HG02981 (cell line): ENCODE measurements around the gene ERGIC1.
"Not testable (repeated sequence)": the region's sequence is repeated elsewhere in the genome, so short reads cannot be mapped to it uniquely, and the experiment has no call there.

Source experiments
- ATAC-seq: cut with Tn5 transposase; IDR thresholded peaks from one replicate; pipeline ENCODE4 v1.9.1; 2021; ENCODE audit warnings: mild to moderate bottlenecking, moderate library complexity; ENCODE audit not compliant: unreplicated experiment

Gene ERGIC1

DNA sequence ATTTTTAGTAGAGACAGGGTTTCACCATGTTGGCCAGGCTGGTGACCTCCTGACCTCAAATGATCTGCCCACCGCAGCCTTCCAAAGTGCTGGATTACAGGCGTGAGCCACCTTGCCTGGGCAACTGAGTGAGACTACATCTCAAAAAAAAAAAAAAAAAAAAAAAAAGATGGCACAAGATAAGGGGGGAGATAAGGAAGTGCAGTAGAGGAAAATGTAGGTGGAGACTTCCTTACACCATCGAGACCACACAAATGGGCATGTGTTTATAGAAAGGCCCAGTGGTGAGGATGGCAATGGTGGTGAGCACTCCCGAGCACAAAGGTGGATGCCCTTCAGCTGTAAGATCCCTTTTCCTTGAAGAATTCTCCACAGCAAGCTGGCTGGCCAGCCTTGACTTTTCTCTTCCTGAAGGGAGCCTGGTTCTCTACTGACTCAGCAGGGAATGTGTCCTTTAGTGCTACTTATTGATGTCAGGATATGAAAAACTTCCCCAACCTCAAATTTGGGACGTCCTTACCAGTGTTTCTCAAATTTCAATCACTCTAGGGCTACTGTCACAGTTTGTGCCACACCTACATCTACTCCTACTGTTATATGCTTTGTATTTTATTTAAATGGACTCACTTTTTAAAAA, 28.2 kb downstream of the ERGIC1 start:
- ATAC-seq: no peak

DNA sequence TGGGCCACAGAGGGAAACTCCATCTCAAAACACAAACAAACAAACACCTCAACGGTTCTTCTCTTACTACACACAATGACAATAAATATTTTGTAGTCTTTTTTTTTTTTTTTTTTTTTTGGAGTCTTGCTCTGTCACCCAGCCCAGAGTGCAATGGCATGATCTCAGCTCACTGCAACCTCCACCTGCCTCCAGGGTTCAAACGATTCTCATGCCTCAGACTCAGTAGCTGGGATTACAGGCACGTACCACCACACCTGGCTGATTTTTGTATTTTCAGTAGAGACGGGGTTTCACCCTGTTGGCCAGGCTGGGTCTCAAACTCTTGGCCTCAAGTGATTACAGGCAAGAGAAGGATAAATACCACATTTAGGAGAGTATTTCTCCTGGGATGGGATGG, 30.1 kb downstream of the ERGIC1 start:
- not testable (repeated sequence) for ATAC-seq

DNA sequence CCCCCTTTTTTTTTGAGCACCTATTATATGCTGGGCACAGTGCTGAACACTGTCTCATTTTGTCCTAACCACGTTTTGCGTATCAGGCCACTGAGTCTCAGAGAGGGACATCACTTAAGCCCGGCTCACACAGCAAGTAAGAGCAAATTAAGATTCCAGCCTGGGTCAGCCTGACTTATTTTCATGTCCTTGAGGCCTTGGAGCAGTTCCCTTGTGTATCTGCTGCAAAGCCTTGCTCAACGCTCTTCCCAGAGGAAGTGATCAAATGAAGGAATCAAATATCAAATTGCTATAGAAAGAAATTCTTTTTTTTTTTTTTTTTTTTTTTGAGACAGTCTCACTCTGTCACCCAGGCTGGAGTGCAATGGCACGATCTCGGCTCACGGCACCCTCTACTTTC, 30.7 kb downstream of the ERGIC1 start:
- ATAC-seq: no peak

DNA sequence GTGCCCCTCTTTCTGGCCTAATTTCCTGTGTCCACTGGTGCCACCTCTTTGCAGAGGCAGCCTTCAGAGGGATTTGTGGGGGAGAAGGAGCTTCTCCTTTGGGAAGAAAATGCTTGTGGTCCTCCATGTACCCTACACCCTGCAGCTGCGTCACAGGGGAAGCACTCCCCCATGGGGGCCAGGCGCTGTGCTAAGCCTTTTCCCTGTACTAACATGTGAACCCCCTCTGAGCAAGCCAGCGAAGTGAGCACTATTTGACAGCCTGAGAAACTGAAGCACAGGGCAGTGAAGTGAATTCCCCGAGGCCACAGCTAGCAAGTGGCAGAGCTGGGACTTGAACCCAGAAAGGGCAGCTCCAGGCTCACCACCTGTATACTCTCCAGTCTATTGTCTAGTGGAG, 32.3 kb downstream of the ERGIC1 start:
- ATAC-seq: no peak

DNA sequence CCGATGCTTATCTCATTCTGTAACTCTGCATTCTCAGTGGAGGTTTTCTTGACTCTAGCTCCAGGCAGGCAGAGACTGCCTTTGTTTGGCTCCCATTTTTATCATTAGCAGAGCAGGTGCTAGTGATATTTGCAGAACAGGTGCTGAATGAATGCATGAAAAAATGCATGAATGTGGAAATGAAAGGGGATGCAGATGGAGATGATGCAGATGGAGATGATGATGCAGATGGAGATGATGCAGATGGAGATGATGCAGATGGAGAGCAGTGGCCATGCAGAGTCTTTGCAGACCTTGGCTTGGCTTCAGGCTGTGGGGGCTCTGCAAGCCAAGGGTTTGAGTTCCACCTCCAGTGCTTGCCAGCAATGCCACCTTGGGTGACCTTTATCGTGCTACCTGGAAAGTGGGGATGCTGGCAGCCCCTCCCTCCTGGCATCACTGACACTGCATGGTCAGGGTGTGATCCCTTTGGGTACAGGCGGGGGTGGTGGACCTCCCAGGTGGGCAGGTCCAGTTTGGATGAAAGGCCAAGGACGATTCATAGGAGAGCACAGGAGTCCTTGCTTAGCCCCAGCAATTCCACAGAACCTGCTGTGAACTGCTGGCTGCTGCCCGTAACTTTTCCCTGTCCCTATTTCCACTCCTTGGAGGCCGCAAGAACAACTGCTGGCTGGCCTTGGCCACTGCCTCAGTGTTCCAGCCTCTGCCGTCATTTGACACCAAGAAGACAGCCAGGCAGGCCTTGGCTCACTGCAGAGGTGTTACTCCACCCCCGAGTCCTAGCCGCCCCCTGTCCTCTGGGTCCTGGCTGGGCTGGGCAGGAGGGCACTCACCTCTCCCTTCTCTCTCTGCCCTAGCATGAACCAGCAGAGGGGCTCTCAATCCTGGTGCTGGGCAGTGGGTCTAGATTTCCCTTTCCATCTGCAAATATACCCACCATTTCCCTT, 33.0 kb downstream of the ERGIC1 start:
- ATAC-seq: no peak

DNA sequence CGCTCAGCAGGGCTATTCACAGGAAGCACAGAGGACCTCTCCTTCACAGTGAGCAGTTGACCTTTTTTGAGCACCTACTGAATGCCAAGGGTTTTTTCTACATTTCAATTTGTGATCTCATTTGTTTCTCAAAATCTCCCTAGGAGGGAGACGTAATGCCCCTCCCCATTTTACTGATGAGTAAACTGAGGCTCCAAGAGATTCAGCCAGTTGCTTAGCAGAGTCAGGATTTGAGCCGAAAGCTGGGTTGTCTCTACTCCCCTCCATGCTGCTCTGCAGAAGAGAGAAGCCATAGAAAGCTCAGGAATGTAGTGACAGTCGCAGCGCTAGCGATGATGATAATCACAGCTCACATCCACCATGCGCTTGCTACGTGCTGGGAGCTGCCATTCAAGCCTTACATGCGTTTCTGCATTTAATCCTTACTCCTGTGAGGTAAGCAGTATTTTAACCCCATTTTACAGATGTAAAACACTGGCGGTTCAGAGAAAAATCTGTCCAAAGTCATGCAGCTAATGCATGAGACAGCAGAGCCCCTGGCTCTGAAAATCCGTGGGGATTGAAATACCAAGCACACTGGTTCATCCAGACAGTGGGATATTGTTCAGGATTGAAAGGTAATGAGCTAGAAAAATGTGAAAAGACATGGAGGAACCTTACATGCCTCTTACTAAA, 33.8 kb downstream of the ERGIC1 start:
- ATAC-seq: no peak

DNA sequence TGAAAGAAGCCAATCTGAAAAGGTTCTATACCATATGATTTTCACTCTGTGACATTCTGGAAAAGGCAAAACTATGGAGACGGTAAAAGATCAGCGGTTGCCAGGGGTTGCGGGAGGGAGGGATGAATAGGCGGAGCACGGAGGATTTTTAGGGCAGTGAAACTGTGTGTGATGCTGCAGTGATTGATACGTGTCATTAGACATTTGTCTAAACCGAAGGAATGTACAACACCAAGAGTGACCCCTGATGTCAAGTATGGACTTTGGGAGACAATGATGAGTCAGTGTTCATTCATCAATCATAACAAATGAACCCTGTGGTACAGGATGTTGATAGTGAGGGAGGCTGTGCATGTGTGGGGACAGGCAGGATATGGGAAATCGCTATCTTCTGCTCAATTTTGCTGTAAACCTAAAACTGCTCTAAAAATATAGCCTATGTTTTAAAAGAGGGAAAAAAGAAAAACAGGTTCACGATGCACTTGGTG, 34.4 kb downstream of the ERGIC1 start:
- ATAC-seq: no peak

DNA sequence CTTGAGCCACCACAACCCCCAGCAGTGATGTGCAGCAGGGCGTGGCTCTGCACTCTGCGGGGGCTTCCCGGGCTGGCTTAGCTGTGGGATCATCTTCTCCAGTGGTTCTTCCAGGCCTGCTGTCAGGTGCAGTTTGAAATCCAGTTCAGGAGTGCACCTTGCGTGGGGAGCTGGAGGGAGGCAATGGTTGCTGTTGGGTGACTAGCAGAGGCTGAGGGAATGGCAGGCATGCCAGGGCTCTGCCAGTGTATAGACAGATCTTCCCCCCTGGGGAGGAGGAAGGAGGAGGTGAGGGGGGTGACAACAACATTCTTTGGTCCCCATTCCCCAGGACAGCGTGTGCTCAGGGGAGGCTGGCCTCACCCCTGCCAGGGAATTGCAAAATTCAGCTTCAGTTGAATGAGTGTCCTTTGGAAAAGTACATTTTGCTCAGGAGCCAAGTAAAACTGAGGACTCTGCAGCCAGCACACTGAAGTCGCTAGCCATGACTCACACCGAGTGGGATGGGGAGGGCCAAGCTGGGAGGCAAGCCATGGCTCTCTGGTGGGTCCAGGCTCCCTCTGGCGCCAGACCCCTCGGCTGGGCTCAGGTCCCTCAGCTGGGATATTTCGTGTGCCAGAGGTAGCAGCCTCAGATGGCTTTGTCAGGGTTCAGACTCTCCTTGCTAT, 35.0 kb downstream of the ERGIC1 start:
- no peak for ATAC-seq

DNA sequence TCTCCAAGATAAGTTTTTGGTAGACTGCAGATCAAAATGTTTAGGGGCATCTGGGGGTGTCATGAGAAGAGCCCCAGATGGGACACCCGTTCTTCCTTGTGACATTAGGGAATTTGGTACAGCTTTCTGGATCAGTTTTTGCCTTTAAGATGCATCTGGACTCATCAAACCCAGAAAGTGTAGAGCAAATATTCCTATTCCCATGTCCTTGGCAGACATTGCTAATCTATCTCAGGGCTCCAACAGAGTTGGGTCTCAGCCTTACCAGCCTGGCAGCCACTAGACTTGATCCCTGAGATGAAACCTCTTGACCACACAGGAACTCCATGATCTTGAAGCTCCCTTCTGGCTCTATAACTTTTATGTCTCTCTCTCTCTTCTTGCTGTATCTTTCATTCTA, 35.6 kb downstream of the ERGIC1 start:
- ATAC-seq: no peak

DNA sequence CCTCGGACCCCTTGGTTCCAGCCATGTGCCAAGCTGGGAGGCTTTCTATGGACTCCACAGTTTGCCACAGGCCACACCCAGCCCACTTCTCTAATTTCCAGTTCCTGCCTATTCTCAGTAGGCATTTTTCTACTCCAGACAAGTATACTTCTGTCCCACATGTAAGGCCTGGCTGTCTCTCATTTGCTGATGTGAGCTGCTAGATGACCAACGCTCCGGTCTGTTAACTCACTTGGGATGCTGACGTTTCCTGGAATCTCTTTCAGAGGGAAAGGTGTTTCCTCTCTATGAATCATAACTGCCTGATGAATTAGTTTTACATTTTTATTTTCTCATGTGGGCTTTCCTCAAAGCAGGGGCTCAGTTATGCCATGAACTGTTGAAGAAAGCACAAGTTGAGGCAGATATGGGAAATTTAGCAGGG, 36.3 kb downstream of the ERGIC1 start:
- ATAC-seq: no peak

DNA sequence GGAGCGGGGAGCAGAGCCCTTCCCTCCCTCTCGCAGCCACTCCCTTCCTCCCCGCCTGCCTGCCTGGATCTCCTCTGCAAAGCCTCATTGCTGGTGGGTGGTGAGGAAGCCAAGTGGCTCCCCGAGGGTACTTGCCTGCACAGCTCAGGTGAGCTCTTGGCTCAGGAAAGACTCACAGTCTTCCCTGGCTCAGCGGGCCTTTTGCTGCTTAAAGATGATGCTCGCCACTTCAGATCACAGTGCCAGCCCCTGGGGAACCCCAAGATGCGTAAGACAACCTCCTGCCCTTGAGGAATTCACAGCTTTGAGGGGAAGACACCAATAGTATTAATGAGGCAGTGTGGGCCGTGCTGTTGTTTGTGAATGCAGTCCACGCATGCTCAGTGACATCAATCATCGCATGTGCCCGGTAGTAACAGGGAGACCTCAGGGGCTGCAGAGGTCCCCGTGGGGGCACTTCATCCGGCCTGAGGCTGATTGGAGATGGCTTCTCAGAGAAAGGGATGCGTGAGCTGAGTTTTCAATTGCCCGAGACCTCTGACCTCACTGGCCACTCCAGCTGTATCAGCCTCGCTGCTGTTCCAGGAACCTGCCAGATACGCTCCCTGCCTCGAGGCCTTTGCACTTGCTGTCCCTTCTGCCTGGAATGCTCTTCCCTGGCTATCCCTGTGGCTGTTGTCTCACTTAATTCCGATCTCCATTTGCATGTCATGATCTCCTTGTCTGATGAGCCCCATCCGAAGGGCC, 36.8 kb downstream of the ERGIC1 start:
- ATAC-seq: no peak

DNA sequence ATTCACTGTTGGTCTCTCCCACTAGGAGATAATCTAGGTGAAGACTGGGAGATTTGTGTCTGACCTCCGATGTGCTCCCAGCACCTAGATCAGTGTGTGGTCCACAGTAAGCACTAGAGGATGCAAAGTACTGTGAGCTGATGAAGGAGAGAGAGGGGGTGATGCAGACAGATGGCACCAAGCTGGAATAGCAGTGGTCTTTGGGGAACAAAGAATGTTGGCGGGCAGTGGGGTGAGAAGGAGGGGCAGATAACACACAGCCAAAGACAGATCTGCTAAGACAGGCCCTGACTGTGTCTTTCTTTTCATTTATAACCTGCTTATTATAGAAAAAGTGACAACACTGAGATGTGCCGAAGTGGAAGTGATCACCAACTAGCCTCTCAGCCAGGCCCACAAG, 37.5 kb downstream of the ERGIC1 start:
- no peak for ATAC-seq

DNA sequence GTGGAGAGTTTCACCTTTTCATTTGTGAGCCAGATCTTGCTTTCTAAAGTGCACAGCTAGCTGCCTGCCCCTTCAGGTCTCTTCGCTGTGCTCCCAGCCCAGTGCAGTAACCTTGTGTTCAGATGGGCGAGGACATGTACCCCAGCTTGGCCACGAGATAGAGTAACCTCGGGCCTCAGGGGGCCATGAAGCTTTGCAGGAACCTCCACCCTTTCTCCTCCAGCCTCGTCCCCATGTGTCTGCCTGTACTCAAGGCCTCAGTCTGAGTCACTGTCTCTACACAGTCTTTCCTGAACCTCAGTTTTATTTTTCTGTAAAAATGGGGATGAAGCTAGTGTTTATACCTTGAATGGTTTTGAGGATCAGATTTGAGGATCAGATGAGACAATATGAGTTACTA, 37.9 kb downstream of the ERGIC1 start:
- no peak for ATAC-seq

DNA sequence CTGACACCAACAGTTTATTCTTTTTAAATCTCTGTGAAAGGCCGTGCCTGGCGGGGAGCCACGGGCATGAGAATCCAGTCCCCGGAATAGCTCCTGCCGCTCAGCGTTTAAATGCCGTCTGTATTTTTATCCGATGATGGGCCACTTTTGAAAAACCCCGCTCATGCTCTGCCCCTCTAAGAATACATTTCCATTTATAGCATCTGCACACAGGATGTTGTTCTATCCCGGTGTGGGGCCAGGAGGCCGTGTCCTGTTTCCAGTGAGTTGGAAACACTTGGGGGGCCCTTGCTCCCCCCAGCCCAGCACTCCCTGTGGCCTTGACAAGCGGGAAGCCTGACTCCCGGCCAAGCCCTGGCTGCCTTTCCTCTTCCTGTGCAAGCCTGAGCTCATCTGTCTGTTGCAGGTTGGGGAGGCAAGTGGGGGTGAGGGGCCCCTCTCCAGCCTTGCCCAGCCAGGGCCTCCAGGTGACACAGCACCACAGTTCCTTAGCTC, 39.0 kb downstream of the ERGIC1 start:
- no peak for ATAC-seq

DNA sequence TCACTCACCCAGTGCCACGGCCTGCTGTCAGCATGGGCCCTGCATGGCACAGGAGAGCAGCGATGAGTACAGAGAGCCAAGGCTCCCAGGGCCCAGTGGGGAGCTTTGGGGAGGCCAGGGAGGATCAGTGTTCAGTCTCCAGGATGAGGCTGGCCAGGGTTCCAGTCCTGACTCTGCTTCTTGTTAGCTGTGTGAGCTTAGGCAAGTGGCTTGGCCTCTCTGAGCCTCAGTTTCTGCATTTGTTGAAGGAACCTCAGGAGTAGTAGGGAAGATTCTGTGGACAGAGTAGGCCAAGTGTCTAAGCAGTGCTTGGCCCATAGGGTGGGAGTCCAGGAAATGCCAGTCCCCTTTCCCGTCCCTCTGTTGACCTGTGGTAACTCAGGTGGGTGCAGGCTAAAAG, 39.5 kb downstream of the ERGIC1 start:
- no peak for ATAC-seq

DNA sequence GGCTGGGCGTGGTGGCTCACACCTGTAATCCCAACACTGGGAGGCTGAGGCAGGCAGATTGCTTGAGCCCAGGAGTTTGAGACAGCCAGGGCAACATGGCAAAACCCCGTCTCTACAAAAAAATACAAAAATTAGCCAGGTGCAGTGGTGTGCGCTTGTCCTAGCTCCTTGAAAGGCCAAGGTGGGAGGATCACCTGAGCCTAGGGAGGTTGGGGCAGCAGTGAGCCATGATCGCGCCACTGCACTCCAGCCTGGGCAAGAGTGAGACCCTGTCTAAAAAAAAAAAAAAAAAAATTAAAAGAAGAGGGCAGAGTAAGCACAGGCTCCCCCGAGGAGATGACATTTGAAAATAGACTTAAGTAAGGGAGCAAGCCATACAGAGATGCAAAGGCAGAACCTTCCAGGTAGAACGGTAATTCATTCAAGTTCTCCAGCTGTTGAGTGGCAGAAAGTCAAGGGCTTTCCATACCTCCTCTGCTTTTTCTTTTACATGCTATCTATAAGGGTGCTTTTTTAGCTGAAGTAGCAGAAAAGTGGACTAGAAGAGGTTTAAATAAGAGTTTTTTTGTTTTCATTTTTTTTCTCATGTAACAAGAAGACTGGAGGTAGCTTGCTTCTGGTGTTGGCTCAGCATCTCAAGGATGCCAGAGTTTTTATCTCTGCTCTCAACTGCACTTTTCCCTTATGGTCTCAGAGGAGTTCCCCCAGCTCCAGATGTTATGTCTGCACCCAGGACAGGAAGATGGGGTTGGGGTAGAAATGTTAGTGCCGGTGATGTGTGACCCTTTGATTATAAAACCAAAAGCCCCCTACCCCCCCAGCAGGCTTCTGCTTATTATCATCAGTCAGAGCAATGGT, 40.8 kb downstream of the ERGIC1 start:
- no peak for ATAC-seq

DNA sequence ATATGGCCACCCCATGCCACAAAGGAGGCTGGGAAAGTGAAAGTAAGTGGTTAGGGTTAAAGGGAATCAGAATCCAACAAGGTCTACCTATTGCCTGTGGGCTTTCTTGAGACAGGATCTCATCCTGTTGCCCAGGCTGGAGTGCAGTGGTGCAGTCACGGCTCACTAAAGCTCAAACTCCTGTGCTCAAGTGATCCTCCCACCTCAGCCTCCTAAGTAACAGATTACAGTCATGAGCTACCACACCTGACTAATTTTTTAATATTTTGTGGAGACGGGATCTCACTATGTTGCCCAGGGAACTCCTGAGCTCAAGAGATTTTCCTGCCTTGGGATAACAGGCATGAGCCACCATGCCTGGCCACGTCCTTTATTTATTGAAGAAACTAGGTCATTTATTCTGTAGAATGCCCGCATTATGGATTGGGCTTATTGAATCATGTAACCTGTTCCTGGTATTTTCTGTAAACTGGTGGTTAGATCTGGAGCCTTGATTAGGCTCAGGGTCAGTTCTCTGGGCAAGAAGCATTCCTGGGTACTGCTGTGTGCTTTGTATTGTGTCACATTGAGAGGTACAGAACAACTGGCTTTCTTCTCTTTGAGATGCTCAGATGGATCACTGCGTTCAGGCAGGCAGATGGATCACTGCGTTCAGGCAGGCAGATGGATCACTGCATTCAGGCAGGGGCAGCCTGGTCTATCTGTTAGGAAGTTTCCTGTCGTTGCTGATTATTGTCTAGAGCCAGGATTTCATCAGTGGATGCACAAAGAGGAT, 41.6 kb downstream of the ERGIC1 start:
- ATAC-seq: no peak

DNA sequence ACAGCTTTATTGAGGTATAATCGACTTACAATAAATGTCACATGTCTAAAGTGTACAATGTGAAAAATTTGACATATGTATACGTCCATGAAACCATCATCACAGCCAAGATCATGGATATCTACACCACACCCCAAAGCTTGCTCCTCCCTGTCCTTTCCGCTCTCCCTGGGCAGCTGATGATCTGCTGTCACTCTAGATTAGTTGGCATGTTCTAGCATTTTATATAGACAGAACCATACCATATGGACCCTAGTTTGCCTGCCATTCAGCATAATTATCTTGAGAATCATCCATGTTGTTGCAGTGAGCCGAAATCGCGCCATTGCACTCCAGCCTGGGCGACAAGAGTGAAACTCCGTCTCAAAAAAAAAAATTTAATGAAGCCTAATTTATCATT, 42.5 kb downstream of the ERGIC1 start:
- no peak for ATAC-seq
